HepG2 (cell line): Measurements from ENCODE around the gene TCF23. TPM values are rescaled to one million over a fixed set of nuclear protein-coding genes. Genes with fewer than 3 reads are reported as not detected.

Source experiments
- ATAC-seq: fragments of 200-7000 bp; cut with Tn5 transposase; 3 replicates; pipeline ENCODE4 v1.9.1; 2020; ENCODE audit warnings: mild to moderate bottlenecking, moderate library complexity
- BruUV-seq: library from RNA; stranded (reverse); fragments of 400-500 nt; replicated peaks from 2 replicates; lab custom pipeline; 2021; lab: Mats Ljungman, UMichigan
- CTCF ChIA-PET: fragments of 300-600 bp; formaldehyde crosslinking; extraction: SDS; loops from one replicate; lab custom pipeline; 2021; ENCODE audit warnings: low total read pairs, inconsistent platforms, low intra/inter-chr PET ratio; lab: Yijun Ruan, JAX
- POLR2A ChIA-PET: fragments of 350-600 bp; sonication (Branson Sonifier 250); formaldehyde crosslinking; loops from one replicate; lab custom pipeline; 2020; ENCODE audit warnings: antibody characterized with exemption, inconsistent platforms; lab: Yijun Ruan, JAX
- DNase-seq: peaks from one replicate; pipeline ENCODE4 v3.0.0-alpha.2; 2015; ENCODE audit warnings: low spot score
- FAIRE-seq: peaks from 3 replicates; lab custom pipeline; 2011; peaks lifted over from hg19 to GRCh38; lab: Jason Lieb, UNC
- H2AFZ ChIP-seq: one replicate; pipeline ENCODE4 v1.6.1; 2011; ENCODE audit warnings: low read length, inconsistent platforms
- H3K27ac ChIP-seq: fragments of 300-600 bp; 3 replicates; pipeline ENCODE4 v1.8.0; 2011; ENCODE audit warnings: mixed run types, mild to moderate bottlenecking, mixed read lengths, low read length, inconsistent platforms; ENCODE audit not compliant: insufficient read depth; ENCODE audit errors: extremely low read length
- H3K27me3 ChIP-seq, 2 experiments: fragments of 200-600 bp in 1 of 2; 2 replicates in 1 of 2; 3 replicates in 1 of 2; pipeline versions ENCODE4 v1.6.0 to v1.8.0; 2011; ENCODE audit warnings: low read length in 2 of 2, mild to moderate bottlenecking in 2 of 2, moderate library complexity in 2 of 2, inconsistent platforms in 1 of 2; ENCODE audit not compliant: insufficient read depth in 2 of 2, control insufficient read depth in 1 of 2
- H3K36me3 ChIP-seq, 2 experiments: fragments of 200-600 bp in 1 of 2; replicated peaks in 1 of 2; 2 replicates in 1 of 2; 3 replicates in 1 of 2; pipeline versions ENCODE4 v1.5.1 to v1.8.0; 2011; ENCODE audit warnings: low read length in 2 of 2, inconsistent platforms in 1 of 2; ENCODE audit not compliant: insufficient read depth in 2 of 2, control insufficient read depth in 1 of 2
- H3K4me1 ChIP-seq: 2 replicates; pipeline ENCODE4 v1.5.1; 2012; ENCODE audit warnings: low read length, inconsistent platforms; ENCODE audit not compliant: insufficient read depth
- H3K4me2 ChIP-seq: 2 replicates; pipeline ENCODE4 v1.6.0; 2011; ENCODE audit warnings: low read depth, low read length, inconsistent platforms
- H3K4me3 ChIP-seq, 3 experiments: fragments of 200-600 bp in 1 of 3; sonication (generic), shearing (Covaris generic) in 1 of 3; replicated peaks in 1 of 3; 2 replicates each; pipeline ENCODE4 v1.5.1; 2011 to 2016; ENCODE audit warnings: low read length in 3 of 3, inconsistent platforms in 2 of 3, low read depth in 2 of 3, mild to moderate bottlenecking in 2 of 3, control low read depth in 1 of 3, mixed read lengths in 1 of 3; ENCODE audit not compliant: insufficient read depth in 1 of 3
- H3K79me2 ChIP-seq: one replicate; pipeline ENCODE4 v1.6.1; 2011; ENCODE audit warnings: low read length, inconsistent platforms; ENCODE audit not compliant: insufficient read depth
- H3K9ac ChIP-seq: 2 replicates; pipeline ENCODE4 v1.6.0; 2011; ENCODE audit warnings: mild to moderate bottlenecking, low read depth, low read length, inconsistent platforms; ENCODE audit not compliant: insufficient read depth
- H3K9me3 ChIP-seq: 2 replicates; pipeline ENCODE4 v1.5.1; 2012; ENCODE audit warnings: mild to moderate bottlenecking, low read length
- H4K20me1 ChIP-seq: 2 replicates; pipeline ENCODE4 v1.6.0; 2011; ENCODE audit warnings: inconsistent platforms, mild to moderate bottlenecking, low read length, moderate library complexity; ENCODE audit not compliant: insufficient read depth
- CCAR2 ChIP-seq: fragments of 200-400 bp; formaldehyde crosslinking; optimal IDR thresholded peaks from 2 replicates; pipeline ENCODE3; 2018; ENCODE audit warnings: low read depth, mild to moderate bottlenecking, low read length, moderate library complexity
- CEBPG ChIP-seq: IDR thresholded peaks from 2 replicates; pipeline ENCODE4 v1.6.1; 2016
- GZF1 ChIP-seq: sonication (generic); formaldehyde crosslinking; IDR thresholded peaks from 2 replicates; pipeline ENCODE4 v1.5.1; 2020; ENCODE audit warnings: mild to moderate bottlenecking, missing genetic modification reagents
- MAFK ChIP-seq, 2 experiments: IDR thresholded peaks in 1 of 2; conservative IDR thresholded peaks in 1 of 2; 2 replicates each; pipeline ENCODE4 v1.6.1; 2011; ENCODE audit warnings: improper control_type of control experiment in 2 of 2, low read length in 2 of 2
- MEIS2 ChIP-seq: sonication (generic); formaldehyde crosslinking; IDR thresholded peaks from 2 replicates; pipeline ENCODE4 v1.9.0; 2021; ENCODE audit warnings: mild to moderate bottlenecking, missing genetic modification reagents
- NFYB ChIP-seq: sonication (generic); formaldehyde crosslinking; IDR thresholded peaks from 2 replicates; pipeline ENCODE4 v1.4.0; 2020; ENCODE audit warnings: missing genetic modification reagents
- RXRB ChIP-seq: IDR thresholded peaks from 2 replicates; pipeline ENCODE4 v1.6.1; 2016; ENCODE audit warnings: borderline replicate concordance, missing genetic modification reagents, missing compliant biosample characterization
- ZNF589 ChIP-seq: sonication (generic); formaldehyde crosslinking; conservative IDR thresholded peaks from 2 replicates; pipeline ENCODE4 v1.8.0; 2022; ENCODE audit warnings: mild to moderate bottlenecking, moderate library complexity, missing genetic modification reagents
- ZSCAN9 ChIP-seq: IDR thresholded peaks from 2 replicates; pipeline ENCODE4 v1.6.1; 2016; ENCODE audit warnings: borderline replicate concordance
- WGBS: methylation state at CpG from one replicate; pipeline ENCODE4 v1.1.6; 2017; ENCODE audit warnings: low lambda C conversion rate; 5-methylcytosine and 5-hydroxymethylcytosine counted together
- in situ Hi-C: cut with HindIII; loops from 2 replicates; pipeline ENCODE4 v1.10.0; 2017; ENCODE audit warnings: low pct_unique_long_range_greater_than_20kb; ENCODE audit not compliant: extremely low pct_ligation_motif_present
- intact Hi-C: fragments of 100-400 bp; cut with micrococcal nuclease; formaldehyde crosslinking; loops from one replicate; pipeline ENCODE4 v1.10.0; 2022; ENCODE audit not compliant: unreplicated experiment
- polyA plus RNA-seq, 8 experiments: library from polyadenylated mRNA; depleted of rRNA in 3 of 8; stranded (reverse) in 7 of 8; unstranded in 1 of 8; fragments of >200 nt; fragmentation: Illumina TruSeq in 4 of 8; extraction: Trizol in 4 of 8; gene quantifications; 2 replicates each; pipeline versions ENCODE4 v1.2.1 to v1.2.3, GENCODE V29; 2011 to 2016; ENCODE audit warnings: low read depth in 4 of 8, missing spikeins in 1 of 8, mixed read lengths in 1 of 8; ENCODE audit not compliant: insufficient read depth in 1 of 8
- total RNA-seq, 5 experiments: library from RNA; depleted of rRNA; stranded (reverse); fragments of >200 nt; fragmentation: Illumina TruSeq; extraction: Trizol; gene quantifications; 2 replicates each; pipeline ENCODE4 v1.2.3, GENCODE V29; 2016; ENCODE audit warnings: low read depth in 1 of 5
- TF ChIP-seq, protein P1 (sequence below): sonication (generic); formaldehyde crosslinking; IDR thresholded peaks from 2 replicates; pipeline ENCODE4 v1.4.0; 2020; ENCODE audit warnings: missing genetic modification reagents
- TF ChIP-seq, protein P2 (sequence below): sonication (generic); formaldehyde crosslinking; IDR thresholded peaks from 2 replicates; pipeline ENCODE4 v1.4.0; 2020; ENCODE audit warnings: missing genetic modification reagents, borderline replicate concordance
- TF ChIP-seq, protein P3 (sequence below): sonication (generic); formaldehyde crosslinking; IDR thresholded peaks from 2 replicates; pipeline ENCODE4 v1.5.1; 2020; ENCODE audit warnings: missing genetic modification reagents, mild to moderate bottlenecking, borderline replicate concordance
- TF ChIP-seq, protein P4 (sequence below): sonication (generic); formaldehyde crosslinking; IDR thresholded peaks from 2 replicates; pipeline ENCODE4 v1.4.0; 2020; ENCODE audit warnings: missing genetic modification reagents, mild to moderate bottlenecking, borderline replicate concordance

The TCF23 gene
- total and polyA plus RNA-seq, 2 of the 13 experiments (the other 11 are each of a cell fraction or from before 2014, with no cell fraction given) = 0.02 to 1.4 TPM

DNA sequence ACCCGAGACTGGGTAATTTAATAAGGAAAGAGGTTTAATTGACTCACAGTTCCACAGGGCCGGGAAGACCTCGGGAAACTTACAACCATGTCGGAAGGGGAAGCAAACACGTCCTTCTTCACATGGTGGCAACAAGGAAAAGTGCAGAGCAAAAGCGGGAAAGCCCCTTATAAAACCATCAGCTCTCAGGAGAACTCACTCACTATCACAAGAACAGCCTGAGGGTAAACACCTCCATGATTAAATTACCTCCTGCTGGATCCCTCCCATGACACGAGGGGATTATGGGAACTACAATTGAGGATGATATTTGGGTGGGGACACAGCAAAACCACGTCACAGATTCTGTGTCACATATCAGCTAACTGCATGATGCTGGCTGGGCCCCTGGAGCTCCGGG lies 11.4 kb downstream of the TCF23 start (continued):
- TF ChIP-seq GZF1 (CRISPR knock-in tag) = no peak
- TF ChIP-seq, protein P1, sequence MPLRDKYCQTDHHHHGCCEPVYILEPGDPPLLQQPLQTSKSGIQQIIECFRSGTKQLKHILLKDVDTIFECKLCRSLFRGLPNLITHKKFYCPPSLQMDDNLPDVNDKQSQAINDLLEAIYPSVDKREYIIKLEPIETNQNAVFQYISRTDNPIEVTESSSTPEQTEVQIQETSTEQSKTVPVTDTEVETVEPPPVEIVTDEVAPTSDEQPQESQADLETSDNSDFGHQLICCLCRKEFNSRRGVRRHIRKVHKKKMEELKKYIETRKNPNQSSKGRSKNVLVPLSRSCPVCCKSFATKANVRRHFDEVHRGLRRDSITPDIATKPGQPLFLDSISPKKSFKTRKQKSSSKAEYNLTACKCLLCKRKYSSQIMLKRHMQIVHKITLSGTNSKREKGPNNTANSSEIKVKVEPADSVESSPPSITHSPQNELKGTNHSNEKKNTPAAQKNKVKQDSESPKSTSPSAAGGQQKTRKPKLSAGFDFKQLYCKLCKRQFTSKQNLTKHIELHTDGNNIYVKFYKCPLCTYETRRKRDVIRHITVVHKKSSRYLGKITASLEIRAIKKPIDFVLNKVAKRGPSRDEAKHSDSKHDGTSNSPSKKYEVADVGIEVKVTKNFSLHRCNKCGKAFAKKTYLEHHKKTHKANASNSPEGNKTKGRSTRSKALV (CRISPR knock-in tag) = no peak

DNA sequence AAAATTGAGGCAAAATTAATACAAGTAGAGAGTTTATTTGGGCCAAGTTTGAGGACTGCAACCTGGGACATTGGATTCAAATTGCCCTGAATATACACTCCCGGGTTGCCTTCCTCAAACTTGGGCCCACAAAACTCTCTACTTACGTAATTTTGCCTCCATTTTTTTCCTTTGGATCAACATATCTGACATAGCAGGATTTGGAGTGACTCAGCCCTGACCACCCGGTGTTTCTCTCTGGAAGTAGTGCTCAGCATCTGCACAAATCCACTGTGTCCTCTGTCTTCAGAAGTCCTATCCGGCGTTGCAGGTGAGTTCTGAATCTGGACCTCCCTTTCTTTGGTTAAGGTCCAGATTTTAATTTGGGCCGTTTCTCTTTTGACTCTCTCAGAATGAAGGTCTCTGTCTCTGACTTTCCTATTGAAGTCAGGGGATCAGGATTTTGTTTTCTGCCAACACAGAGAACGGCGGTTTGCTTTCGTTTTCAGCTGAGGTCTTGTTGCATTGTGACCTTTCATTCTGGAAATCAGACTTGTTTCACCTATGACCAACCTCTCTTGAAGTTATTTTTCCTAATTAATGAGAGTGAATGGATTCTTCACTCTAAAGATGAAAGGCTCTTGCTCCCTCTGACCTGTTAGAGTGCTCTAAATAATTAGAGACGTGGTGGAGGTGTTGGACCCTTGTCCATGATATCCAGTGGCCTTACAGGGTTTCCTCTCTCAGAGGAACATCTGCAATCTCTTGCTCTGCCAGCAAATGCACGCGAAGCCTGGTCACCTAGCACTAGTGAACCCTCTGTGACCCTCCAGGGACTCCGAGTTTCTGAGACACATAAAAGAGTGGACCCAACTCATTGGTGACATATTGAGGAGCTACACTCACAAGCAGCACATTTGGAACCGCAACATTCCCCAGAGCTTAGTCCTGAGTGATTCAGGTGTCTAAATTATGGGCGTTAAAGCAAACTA lies 13.6 kb downstream of the TCF23 start:
- ATAC-seq = peak; percentile 54
- TSS peak; percentile 82 for BruUV-seq
- H3K27ac ChIP-seq = peak overlapping the region; percentile 54
- H3K9me3 ChIP-seq = no peaks in the 10 kb centered on the region
- peak overlapping the region; percentile 90 for H2AFZ ChIP-seq
- DNase-seq = peak; percentile 50
- no peaks in the 10 kb centered on the region for H4K20me1 ChIP-seq
- no peaks in the 10 kb centered on the region for H3K36me3 ChIP-seq
- peak overlapping the region; percentile 17 to 32 (median 26); a peak in 4 of 6 replicates for H3K4me3 ChIP-seq
- no peaks in the 10 kb centered on the region for H3K79me2 ChIP-seq
- peaks cover 64% of the 10 kb centered on the region for H3K4me1 ChIP-seq
- peak overlapping the region; percentile 53 for H3K9ac ChIP-seq
- 53% methylated on average over 15 of the region's 15 CpGs for WGBS
- FAIRE-seq = peak; percentile 34
- CTCF ChIA-PET = no interaction called here
- H3K4me2 ChIP-seq = peak overlapping the region; percentile 72
- in situ Hi-C loops = no loop called here
- intact Hi-C loops = no loop called here
- no peaks in the 10 kb centered on the region for H3K27me3 ChIP-seq
- POLR2A ChIA-PET = interaction anchor here (1.0 to 1.3 kb wide), 3 partner anchors 11 to 50 kb away, joined by 3 to 5 read pairs (median 3); partner anchors contain the start of genes ATRAID and SLC5A6
- TF ChIP-seq, protein P2, sequence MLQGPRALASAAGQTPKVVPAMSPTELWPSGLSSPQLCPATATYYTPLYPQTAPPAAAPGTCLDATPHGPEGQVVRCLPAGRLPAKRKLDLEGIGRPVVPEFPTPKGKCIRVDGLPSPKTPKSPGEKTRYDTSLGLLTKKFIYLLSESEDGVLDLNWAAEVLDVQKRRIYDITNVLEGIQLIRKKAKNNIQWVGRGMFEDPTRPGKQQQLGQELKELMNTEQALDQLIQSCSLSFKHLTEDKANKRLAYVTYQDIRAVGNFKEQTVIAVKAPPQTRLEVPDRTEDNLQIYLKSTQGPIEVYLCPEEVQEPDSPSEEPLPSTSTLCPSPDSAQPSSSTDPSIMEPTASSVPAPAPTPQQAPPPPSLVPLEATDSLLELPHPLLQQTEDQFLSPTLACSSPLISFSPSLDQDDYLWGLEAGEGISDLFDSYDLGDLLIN = no peak
- TF ChIP-seq CCAR2 (no peak), NFYB (CRISPR knock-in tag) (no peak), RXRB (CRISPR knock-in tag) (0 out of 2 replicates have a peak, but pooled peaks have one; percentile 27), ZSCAN9 (0 out of 2 replicates have a peak, but pooled peaks have one; percentile 14), ZNF589 (CRISPR knock-in tag) (no peak), CEBPG (CRISPR knock-in tag) (peak; percentile 10; the same call in 1 of the 2 replicates), MEIS2 (CRISPR knock-in tag) (0 out of 2 replicates have a peak, but pooled peaks have one; percentile 34), MAFK (conservative IDR thresholded peaks at IDR 0.05 in 1 of 2, IDR thresholded peaks at IDR 0.05 in 1 of 2; ENCODE audit: low read length in 2 of 2) (peak; percentile 32 to 62; a peak in 3 of 4 replicates)
- TF ChIP-seq, protein P3, sequence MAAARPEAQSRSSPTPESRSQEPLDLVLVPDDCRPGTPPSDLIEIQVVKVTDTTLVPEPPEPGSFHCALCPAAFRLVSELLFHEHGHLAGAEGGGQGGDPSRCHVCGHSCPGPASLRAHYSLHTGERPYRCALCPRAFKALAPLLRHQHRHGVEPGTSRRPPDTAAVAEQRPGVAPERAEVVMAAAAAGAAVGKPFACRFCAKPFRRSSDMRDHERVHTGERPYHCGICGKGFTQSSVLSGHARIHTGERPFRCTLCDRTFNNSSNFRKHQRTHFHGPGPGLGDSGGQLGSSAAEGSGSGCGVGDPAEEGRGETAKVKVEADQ (CRISPR knock-in tag) = no peak
- TF ChIP-seq, protein P4, sequence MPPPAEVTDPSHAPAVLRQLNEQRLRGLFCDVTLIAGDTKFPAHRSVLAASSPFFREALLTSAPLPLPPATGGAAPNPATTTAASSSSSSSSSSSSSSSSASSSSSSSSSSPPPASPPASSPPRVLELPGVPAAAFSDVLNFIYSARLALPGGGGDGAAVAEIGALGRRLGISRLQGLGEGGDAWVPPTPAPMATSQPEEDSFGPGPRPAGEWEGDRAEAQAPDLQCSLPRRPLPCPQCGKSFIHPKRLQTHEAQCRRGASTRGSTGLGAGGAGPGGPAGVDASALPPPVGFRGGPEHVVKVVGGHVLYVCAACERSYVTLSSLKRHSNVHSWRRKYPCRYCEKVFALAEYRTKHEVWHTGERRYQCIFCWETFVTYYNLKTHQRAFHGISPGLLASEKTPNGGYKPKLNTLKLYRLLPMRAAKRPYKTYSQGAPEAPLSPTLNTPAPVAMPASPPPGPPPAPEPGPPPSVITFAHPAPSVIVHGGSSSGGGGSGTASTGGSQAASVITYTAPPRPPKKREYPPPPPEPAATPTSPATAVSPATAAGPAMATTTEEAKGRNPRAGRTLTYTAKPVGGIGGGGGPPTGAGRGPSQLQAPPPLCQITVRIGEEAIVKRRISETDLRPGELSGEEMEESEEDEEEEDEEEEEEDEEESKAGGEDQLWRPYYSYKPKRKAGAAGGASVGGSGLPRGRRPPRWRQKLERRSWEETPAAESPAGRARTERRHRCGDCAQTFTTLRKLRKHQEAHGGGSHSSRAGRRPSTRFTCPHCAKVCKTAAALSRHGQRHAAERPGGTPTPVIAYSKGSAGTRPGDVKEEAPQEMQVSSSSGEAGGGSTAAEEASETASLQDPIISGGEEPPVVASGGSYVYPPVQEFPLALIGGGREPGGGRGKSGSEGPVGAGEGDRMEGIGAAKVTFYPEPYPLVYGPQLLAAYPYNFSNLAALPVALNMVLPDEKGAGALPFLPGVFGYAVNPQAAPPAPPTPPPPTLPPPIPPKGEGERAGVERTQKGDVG (CRISPR knock-in tag) = 0 out of 2 replicates have a peak, but pooled peaks have one; percentile 29
